Epithelial cell of proximal tubule (primary cell): ENCODE results near the gene GLYATL3. TPM values are rescaled to one million over a fixed set of nuclear protein-coding genes. Genes with fewer than 3 reads are reported as not detected.

Experiments used
- DNase-seq: peaks from one replicate; pipeline ENCODE4 v3.0.0-alpha.2; 2011; ENCODE audit warnings: low read depth
- H3K4me3 ChIP-seq: 2 replicates; pipeline ENCODE4 v1.5.1; 2011; ENCODE audit warnings: low read depth, mild to moderate bottlenecking, low read length
- CTCF ChIP-seq: conservative IDR thresholded peaks from 2 replicates; pipeline ENCODE4 v1.5.1; 2012; ENCODE audit warnings: low read depth, mild to moderate bottlenecking, low read length
- total RNA-seq: library from RNA; depleted of rRNA; stranded (reverse); fragments of >200 nt; gene quantifications from 2 replicates; pipeline ENCODE4 v1.2.3, GENCODE V29; 2015

Gene GLYATL3
- total RNA-seq, 1 donor from 2014 or later: not detected

GRCh38 chr6:49553384-49553783, 53.7 kb downstream of the GLYATL3 start:
- H3K4me3 ChIP-seq: peak overlapping the region; percentile 85
- no peak for TF ChIP-seq CTCF
- DNase-seq: no peak

- H3K4me3 ChIP-seq: no peak overlapping the region
- no peak for TF ChIP-seq CTCF
- no peak for DNase-seq
Measured at GRCh38 chr6:49555951-49556350, 56.2 kb downstream of the GLYATL3 start.

GRCh38 chr6:49556429-49556837, 56.7 kb downstream of the GLYATL3 start:
- no peak overlapping the region for H3K4me3 ChIP-seq
- DNase-seq: peak; percentile 81
- TF ChIP-seq CTCF: no peak

GRCh38 chr6:49557177-49557576, 57.5 kb downstream of the GLYATL3 start:
- H3K4me3 ChIP-seq: no peak overlapping the region
- no peak for TF ChIP-seq CTCF
- DNase-seq: no peak

GRCh38 chr6:49558238-49558637, 58.5 kb downstream of the GLYATL3 start:
- no peak for TF ChIP-seq CTCF

GRCh38 chr6:49563006-49563886, 63.5 kb downstream of the GLYATL3 start:
- no peak for TF ChIP-seq CTCF
- no peak overlapping the region for H3K4me3 ChIP-seq
- DNase-seq: no peak

More at GRCh38 chr6:49558238-49558637, 58.5 kb downstream of the GLYATL3 start:
- no peak for DNase-seq
- H3K4me3 ChIP-seq: no peak overlapping the region

GRCh38 chr6:49564552-49564951, 64.8 kb downstream of the GLYATL3 start:
- no peak overlapping the region for H3K4me3 ChIP-seq
- no peak for DNase-seq
- no peak for TF ChIP-seq CTCF
